NCI-H82 (cell line): ENCODE results near the gene CHD5.

Experiments used
- DNase-seq: peaks from one replicate; lab custom pipeline; 2025; lab: John Stamatoyannopoulos, UW

CHD5 gene

GRCh38 chr1:6202256-6202655 is 22.1 kb upstream of the CHD5 start:
- no peak for DNase-seq

GRCh38 chr1:6200188-6200809 is 20.2 kb upstream of the CHD5 start:
- peak; percentile 33 for DNase-seq

DNA sequence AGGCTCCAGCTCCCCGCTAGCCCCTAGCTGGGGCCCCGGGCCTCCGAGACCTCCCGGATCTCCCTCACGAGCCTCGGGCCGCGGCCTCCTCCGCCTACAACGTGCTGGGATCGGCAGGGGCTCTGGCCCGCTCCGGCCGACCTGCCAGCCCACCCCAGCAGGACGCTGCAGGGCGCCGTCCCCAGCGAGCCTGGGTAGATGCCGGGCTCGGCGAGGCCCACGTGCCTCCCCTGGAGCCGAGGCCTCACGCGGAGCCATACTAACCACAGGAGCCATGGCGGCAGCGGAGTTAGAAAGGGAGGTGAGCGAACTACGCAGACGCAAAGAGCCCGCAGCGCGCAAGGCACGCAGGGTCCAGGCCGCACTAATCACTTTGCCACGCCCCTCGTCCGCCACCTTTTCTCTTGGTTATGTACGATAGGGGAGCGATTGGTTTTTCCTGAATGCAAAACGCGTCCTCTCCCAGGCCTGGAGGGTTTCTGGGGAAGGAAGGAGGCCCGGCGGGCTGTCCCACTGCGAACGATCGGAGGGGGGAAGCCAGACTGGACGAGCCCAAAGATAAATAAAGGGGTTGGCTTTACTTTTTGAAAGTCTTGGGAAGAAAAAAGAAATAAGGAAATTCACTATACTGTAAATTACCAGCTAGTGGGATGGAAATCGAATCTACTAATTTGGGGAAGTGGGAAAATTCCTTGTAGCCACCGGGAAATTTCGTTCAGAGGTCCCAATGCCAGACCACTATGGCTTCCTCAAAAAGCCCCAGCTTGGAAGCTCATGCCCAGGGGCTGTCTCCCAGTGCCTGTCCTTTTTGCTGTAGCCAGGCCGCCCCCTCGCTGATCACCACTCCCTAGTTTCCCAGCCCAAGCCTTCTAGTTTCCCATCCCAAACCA is 19.4 kb upstream of the CHD5 start, which contains the start of gene RPL22:
Gene RPL22, minus strand, starts transcription at position 298 of the 890 bp plus-strand sequence. Its CDS starts 22 bp downstream, at position 276.
- DNase-seq = peak; percentile 100

DNA sequence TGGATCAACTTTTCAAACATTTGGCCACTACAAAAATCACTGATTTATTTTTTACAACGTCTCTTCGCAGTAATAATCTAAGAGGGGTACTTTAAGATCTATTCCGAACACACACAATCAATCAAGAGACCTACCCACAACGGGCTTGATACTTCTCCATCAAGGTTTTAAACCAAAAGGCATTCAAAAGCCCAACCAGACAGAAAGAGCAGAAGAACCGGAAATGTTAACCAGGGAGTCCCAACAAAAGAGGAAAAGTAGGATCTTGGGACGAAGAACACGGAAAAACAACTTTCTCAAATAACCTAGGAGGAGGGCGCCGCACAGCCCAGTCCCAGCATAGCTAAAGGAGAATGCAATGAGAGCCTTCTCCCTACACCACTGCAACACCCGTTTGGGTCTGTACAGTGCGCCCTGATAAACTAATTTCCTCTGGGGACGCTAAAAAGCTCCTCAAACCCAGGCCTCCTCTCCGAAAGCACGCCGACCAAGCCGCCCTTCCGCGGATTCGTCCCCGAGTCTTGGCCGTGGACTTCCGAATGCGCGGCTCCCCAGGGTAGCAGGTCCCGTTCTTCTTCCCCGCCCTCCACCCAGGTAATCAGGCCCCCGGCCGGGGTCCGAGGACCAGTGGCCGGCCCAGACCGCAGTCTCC is 18.7 kb upstream of the CHD5 start:
- no peak for DNase-seq

- DNase-seq = peak; percentile 61
Observed at GRCh38 chr1:6197746-6198427, 17.8 kb upstream of the CHD5 start.

DNA sequence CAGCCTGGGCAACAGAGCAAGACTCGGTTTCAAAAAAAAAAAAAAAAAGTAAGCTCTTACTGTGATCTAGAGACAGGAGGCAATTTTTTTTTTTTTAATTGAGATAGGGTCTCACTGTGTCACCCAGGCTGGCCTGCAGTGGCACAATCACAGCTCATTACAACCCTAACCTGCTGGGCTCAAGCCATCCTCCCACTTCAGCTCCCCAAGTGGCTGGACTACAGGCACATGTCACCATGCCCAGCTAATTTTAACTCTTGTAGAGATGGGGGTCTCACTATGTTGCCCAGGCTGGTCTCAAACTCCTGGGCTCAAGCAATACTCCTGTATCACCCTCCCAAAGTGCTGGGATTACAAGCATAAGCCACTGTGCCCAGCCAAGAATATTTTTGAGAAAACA is 11.8 kb upstream of the CHD5 start:
- DNase-seq = no peak

DNA sequence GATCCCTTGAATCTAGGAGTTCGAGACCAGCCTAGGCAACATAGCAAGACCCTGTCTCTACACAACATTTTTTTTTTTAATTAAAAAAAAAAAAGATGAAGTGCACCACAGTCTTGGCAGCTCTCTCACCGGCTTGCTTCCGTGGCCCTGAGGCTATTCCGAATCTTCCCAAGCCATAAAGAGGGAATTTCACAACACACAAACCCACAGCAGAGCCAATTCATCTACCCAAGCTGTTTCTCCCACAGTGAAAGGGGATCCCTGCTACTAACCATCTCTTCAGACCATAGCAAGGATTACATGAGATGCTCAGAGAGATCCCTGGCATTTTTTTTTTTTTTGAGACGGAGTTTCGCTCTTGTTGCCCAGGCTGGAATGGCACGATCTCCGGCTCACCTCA is 8.3 kb upstream of the CHD5 start:
- DNase-seq = no peak

GRCh38 chr1:6185635-6186382 is 5.7 kb upstream of the CHD5 start:
- DNase-seq = peak; percentile 65

DNA sequence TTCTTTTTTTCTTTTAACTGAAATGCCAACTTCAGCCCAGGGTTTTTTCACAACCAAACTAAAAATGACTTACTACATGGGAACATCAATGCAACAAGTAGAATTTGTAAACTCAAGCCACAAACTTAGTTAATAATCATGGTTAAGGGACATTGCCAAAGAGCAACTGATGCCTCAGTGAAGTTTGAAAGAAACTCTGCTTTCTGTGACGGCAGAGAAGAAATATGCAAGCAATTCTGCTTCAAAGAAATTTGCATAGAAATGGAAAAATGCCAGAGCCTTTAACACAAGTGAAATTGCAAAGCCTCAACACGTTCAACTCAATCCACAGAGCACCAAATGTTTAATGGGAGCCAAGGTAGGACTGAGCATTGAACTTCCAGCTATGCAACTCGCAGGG is 5.0 kb upstream of the CHD5 start:
- no peak for DNase-seq

- DNase-seq = peak; percentile 45
Observed at GRCh38 chr1:6184083-6184783, 4.1 kb upstream of the CHD5 start.

DNA sequence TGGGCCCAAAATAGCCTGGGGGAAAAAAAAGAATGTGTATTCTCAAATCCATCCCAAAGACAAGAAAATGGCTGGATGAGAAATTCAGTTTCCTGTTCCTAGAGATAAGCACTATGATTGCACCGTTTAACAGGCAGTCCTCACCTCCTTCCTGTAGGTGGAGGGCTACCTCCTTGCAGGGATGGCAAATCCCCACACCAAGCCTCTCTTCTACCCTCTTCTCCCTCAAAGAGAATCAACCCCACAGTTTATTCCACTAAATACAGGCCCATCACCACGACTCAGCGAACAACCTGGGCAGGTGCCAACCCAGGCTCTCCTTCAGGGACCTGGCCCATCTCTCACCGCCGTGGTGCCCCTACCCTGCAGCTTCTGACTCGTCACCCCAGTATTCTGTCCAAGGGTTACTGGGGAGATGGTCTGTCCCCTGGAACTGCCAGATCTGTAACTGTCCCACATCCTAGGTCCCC is 3.4 kb upstream of the CHD5 start:
- peak; percentile 58 for DNase-seq

GRCh38 chr1:6181347-6181770 is 1.2 kb upstream of the CHD5 start:
- peak; percentile 41 for DNase-seq

- DNase-seq = peak; percentile 52
Observed at GRCh38 chr1:6180707-6181311, 688 bp upstream of the CHD5 start.

- no peak for DNase-seq
Observed at GRCh38 chr1:6179564-6180175, 451 bp downstream of the CHD5 start.

DNA sequence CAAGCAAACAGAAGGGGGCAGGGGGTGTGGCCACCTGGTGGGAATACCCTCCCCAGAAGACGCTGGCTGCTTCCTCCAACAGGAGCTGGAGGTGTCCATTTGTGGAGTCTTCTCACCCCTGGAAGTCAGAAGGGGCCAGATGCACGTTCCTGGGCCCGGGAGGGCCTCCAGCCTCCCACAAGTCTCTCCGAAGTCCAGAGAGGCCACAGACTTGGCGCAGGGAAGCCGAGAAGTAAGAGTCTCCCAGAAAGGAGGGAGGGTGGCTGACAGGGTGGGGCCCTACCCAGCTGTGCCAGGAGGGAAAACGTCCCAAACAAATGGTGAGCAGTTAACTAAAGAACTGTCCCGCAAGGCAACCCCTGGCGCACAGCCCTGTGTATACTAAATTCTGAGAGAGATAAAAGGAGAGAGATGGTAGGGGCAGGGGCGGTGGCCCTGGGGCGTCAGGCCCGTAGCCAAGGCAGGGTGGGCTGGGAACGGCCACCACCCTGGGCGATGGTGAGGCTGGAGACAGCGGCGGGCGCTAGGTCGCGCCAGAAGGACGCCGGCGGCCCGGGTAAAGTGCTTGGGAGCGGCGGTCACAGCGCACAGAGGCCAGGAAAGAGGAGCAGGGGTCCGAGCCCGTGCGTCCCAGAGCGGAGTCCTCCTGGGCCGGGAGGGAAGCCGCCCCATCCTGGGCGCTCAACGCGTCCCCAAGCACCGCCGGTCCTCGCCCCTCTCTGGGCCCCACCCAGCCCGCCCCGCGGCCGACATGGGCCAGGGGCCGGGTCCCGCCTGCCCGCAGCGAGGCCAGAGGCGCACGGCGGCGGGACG is 1.2 kb downstream of the CHD5 start:
- DNase-seq = peak; percentile 25

- no peak for DNase-seq
Observed at GRCh38 chr1:6177681-6178380, 2.3 kb downstream of the CHD5 start.

DNA sequence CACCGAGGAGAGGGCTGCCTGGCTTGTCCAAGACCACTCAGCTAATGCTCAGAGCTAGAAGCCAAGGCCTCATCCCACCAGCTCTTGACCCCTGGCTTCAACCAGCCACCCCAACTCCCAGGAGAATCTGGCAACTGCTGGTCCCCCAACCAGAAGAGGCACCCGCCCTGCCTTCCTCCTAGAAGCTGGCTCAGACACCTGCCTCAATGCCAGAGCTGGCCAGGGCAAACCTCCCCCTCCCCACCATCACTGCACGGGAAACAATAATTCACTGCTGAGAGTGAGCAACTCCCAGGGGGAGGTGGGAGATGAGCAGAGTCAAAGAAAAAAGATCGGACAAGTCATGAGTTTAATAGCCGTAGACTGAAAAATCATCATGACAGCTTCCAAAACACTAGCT is 3.3 kb downstream of the CHD5 start:
- DNase-seq = no peak

GRCh38 chr1:6175411-6175828 is 4.7 kb downstream of the CHD5 start:
- DNase-seq = no peak
